ENCODE data around the gene HSPG2.

- TF ChIP-seq SREBF1 (IDR thresholded peaks at IDR 0.05; ENCODE audit: low read length), result no peak
- TF ChIP-seq MYC (IDR thresholded peaks at IDR 0.05; ENCODE audit: insufficient read depth, insufficient read length, insufficient replicate concordance, low read length, severe bottlenecking), result no peak
- no peak for TF ChIP-seq POLR2A (IDR thresholded peaks at IDR 0.05; ENCODE audit: low read depth, low read length)
These were observed 23.3 kb downstream of the HSPG2 start for GRCh38 chr1:21913763-21914162.

Measured in GM12878 (cell line).